SH-SY5Y (cell line): Measurements from ENCODE around the gene FAXDC2.

Experiments
- GATA2 ChIP-seq: IDR thresholded peaks from 2 replicates; pipeline ENCODE4 v1.6.1; 2011; ENCODE audit warnings: mild to moderate bottlenecking, low read depth, low read length
- GATA3 ChIP-seq: IDR thresholded peaks from 2 replicates; pipeline ENCODE4 v1.6.1; 2011; ENCODE audit warnings: low read depth, mild to moderate bottlenecking, low read length, moderate library complexity

Gene FAXDC2

DNA sequence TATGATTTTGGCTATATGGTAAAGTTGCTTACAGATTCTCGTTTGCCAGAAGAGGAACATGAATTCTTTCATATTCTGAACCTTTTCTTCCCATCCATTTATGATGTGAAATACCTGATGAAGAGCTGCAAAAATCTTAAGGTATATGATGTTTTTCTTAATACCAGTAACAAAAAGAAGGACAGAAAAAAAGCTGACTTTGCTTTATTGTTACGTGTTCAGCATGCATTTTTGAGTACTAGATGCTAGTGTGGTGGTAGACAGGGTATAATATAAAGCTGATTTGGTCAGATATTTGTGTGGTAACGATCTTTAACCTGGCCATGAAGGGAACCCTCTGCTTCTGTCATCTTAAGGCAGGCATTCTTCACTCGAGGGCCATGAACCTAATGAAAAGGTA lies 21.3 kb upstream of the FAXDC2 start:
- TF ChIP-seq GATA3 = no peak
- no peak for TF ChIP-seq GATA2

- TF ChIP-seq GATA3 (no peak), GATA2 (no peak)
These were observed 18.3 kb upstream of the FAXDC2 start for GRCh38 chr5:154868702-154869101.

GRCh38 chr5:154866841-154867240 lies 16.4 kb upstream of the FAXDC2 start:
- no peak for TF ChIP-seq GATA2
- no peak for TF ChIP-seq GATA3

- TF ChIP-seq GATA2 (no peak), GATA3 (no peak)
These were observed 15.2 kb upstream of the FAXDC2 start for GRCh38 chr5:154865466-154866184.

DNA sequence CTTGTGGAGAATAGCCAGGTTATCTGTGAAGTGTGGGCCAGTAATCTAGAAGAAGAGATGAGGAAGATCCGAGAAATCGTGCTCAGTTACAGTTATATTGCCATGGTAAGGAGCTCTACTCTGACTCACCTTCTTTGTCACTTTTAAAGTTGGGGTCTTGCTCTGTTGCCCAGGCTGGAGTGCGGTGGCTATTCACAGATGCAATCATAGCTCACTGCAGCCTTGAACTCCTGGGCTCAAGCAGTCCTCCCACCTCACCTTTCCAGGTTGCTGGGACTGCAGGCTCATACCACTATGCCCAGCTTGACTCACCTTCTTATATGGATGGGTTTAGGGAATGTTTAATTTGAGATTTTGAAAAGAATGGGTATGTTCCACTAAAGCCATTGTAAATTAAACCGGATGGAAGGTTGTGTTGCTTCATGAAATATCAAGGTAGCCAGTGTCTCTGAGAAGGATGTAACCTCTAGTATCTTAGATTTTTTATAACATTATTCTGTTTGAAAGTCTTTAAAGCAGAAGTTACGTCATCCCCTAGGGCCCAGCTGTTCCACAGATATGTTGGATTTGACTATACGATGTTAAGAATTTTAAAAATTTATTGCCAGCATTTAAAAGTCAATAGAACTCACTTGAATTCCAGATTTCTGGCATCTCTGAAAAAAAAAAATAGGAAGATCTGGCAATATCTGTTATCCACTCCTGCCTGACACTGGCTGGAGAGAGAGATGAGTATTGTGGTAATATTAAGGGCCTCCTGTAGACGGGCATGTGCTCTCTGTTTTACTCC lies 13.1 kb upstream of the FAXDC2 start:
- TF ChIP-seq GATA2 = no peak
- TF ChIP-seq GATA3 = no peak

- TF ChIP-seq GATA2 = no peak
- TF ChIP-seq GATA3 = no peak
These were observed 12.4 kb upstream of the FAXDC2 start for GRCh38 chr5:154862766-154863165.

DNA sequence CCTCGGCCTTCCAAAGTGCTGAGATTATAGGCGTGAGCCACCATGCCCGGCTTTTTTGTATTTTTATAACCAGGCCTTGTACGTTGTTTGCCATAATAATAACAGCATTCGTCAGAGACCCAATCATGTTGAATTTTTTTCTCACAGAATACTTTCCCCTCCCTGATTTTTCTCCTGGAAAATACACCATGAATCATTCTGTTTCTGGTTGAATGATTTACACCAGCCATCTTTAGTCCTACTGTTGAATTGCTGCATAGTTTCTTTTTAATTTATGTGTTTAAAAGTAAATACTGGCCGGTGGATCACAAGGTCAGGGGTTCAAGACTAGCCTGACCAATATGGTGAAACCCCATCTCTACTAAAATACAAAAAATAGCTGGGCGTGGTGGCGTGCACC lies 11.5 kb upstream of the FAXDC2 start:
- TF ChIP-seq GATA2 = no peak
- TF ChIP-seq GATA3 = no peak

DNA sequence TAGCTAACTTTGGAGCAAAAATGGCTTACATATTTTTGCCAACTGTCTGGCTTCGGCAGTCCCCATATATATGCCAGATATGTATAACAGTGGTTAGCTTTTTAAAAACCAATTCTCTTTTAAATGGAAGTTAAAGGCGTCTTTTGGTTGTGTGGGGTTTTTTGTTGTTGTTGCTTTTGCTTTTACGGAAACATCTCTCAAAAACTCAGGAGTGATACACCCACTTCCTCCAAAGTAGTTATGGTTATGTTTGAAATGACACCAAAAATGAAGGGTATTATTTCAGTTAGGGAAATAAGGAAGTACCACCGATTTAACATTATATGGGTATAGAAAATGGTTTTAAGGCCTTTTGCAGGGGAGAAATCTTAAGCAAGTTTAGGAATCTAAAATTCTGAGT lies 10.4 kb upstream of the FAXDC2 start:
- TF ChIP-seq GATA3 (no peak), GATA2 (no peak)

- TF ChIP-seq GATA3 (no peak), GATA2 (no peak)
These were observed 9.7 kb upstream of the FAXDC2 start for GRCh38 chr5:154860123-154860522.

DNA sequence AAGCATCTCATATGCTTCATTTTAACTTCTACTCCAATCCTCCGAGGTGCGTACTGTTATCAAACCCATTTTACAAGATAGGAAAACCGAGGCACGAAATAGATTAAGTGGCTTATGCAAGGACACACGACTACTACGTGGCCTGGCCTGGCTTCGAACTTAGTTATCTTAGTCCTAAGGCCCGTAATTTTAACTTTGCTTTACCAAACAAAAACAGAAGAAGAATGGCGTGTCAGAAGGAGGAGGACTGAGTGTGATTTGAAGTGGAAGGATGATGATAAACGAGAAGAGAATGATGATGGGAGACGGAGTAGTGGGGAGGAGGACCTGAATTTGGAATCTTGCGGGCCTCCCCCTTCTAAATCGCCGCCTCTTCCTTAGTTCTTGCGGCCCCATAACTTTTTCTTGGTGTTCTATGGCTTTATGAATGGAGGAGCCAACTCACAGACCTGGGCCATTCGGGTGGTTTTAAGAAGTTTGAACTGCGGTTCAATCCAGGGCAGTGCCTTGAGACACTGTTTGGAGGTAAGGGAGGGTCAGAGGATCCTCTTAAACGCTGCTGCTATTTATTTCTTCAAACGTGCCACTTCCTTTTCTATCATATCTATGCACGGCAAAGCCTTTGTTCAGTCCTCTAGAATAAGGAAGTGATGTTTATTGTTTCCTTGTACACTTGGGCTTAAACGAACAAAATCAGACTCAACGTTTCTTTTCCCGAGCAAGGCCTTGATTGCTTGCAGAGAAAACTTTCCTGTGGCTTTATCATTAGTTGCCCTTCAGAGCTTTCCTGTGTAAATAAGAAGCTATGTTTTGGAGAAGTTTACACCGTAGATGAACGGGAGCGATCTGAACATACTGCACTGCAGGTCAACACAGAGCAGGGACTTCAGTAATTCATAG lies 8.8 kb upstream of the FAXDC2 start:
- TF ChIP-seq GATA2 (no peak), GATA3 (no peak)

GRCh38 chr5:154858297-154858971 lies 8.0 kb upstream of the FAXDC2 start, which contains the start of gene CNOT8:
Gene CNOT8, plus strand, starts transcription at chr5:154858627. Its CDS starts 4,652 bp downstream, at chr5:154863279.
- no peak for TF ChIP-seq GATA3
- TF ChIP-seq GATA2 = no peak

DNA sequence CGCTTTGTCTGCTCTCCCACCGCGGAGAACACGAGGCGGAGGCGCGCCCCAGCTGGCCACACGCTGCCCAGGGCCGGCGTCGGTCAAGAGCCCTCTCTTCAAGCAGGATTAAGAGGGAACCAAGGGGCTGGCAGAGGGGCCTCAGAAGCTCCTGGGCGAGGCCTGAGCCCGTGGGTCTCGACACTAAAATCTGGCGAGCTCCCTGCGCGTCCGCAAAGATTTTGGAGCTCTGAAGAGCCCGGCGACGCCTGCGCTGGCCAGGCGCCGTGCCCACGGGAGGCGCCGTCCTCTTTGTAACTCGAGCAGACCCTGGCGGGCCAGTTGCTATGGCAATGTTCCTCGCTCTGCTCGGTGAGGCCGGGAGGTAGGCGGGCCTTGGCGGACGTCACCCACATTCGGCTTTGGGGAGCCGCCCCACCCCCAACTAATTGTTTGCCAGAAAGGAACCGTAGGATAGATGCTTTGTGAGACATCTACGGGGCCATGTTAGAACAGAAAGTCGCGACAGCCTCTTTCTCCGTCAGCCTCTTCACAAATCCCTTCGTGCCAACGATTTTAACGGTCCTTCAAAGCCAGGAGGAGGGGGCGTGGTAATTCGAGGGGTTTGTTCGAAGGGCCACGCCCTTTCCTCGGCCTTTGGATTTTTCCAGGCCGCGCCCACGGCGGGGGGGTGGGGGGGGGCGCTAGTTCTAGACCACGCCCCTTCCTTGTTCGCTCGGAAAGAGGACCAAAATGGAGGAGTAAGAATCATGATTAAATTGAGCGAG lies 7.3 kb upstream of the FAXDC2 start:
- no peak for TF ChIP-seq GATA3
- no peak for TF ChIP-seq GATA2

- TF ChIP-seq GATA2 = no peak
- TF ChIP-seq GATA3 = no peak
These were observed 948 bp upstream of the FAXDC2 start for GRCh38 chr5:154851351-154851750.
